Activated CD8-positive, alpha-beta memory T cell treated with anti-CD3 and anti-CD28 coated beads, Interleukin-2, amount 50 U/mL, for 1 hour (primary cell): ENCODE results near the gene ACTG1.

Experiments used
- DNase-seq: peaks from one replicate; pipeline ENCODE4 v3.0.0-alpha.2; 2020; ENCODE audit errors: extremely low read depth

Gene ACTG1

GRCh38 chr17:81462506-81463125 lies 50.0 kb downstream of the ACTG1 start:
- no peak for DNase-seq

DNA sequence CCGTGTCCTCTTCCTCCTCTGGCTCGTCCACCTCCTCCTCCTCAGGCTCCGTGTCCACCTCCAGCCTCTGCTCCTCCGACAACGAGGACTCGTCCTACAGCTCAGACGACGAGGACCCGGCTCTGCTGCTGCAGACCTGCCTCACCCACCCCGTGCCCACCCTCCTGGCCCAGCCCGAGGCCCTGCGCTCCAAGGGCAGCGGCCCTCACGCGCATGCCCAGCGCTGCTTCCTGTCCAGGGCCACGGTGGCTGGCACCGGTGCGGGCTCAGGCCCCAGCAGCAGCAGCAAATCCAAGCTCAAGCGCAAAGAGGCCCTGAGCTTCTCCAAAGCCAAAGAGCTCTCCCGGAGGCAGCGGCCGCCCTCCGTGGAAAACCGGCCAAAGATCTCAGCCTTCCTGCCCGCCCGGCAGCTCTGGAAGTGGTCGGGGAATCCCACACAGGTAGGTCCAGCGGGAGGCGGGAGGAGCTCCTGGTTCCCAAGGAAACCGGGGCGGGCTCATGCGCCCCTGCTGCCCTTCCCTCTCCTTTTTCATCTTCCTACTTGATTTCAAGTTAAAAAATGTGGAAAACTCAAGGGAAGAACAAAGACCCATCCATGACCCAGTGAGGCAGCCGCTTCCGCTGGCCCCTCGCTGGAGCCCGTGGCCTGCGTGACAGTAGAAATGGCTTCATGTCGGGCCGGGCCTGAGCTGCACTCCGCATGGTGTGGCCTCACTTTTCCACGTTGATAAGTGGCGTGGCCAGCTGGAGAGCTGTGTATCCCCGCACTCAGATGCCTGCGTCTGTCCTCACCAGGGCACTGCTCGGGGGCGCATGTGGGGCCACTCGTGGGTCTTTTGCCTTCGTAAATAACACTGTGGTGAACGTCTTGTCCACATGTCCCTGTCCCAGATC lies 50.7 kb downstream of the ACTG1 start:
- DNase-seq: no peak

DNA sequence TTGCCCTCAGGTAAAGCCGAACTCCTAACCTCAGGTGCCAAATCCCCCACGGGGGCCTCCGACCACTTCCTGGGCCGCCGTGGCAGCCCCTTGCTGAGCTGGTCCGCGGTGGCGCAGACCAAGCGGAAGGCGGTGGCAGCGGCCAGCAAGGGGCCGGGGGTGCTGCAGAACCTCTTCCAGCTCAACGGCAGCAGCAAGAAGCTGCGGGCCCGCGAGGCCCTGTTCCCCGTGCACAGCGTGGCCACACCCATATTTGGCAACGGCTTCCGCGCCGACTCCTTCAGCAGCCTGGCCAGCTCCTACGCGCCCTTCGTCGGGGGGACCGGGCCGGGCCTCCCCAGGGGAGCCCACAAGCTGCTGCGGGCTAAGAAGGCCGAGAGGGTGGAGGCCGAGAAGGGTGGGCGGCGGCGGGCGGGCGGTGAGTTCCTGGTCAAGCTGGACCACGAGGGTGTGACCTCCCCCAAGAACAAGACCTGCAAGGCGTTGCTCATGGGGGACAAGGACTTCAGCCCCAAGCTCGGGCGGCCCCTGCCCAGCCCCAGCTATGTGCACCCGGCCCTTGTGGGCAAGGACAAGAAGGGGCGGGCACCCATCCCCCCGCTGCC lies 51.6 kb downstream of the ACTG1 start:
- no peak for DNase-seq
